IPS-11a (cell line): ENCODE data around the gene ABCB4.

Experiments used
- H3K4me3 ChIP-seq: one replicate; pipeline ENCODE4 v1.5.1; 2013; ENCODE audit warnings: low read depth, low read length, control low read depth

ABCB4 gene

GRCh38 chr7:87359366-87359765 lies 116.1 kb downstream of the ABCB4 start:
- H3K4me3 ChIP-seq: no peak overlapping the region

GRCh38 chr7:87356448-87356847 lies 119.0 kb downstream of the ABCB4 start:
- H3K4me3 ChIP-seq: no peak overlapping the region

- no peak overlapping the region for H3K4me3 ChIP-seq
Observed at GRCh38 chr7:87354749-87355148, 120.7 kb downstream of the ABCB4 start.
